ENCODE results near the gene TEDC1.

- TF ChIP-seq CTCF (IDR thresholded peaks at IDR 0.05) (peak in 1 of 4 experiments; percentile 13), POLR2A (IDR thresholded peaks at IDR 0.05) (no peak)
Observed at GRCh38 chr14:105485739-105486162, 5.3 kb upstream of the TEDC1 start.
